OCI-M2 (cell line): ENCODE data around the gene SLC5A6.

Experiments
- DNase-seq: peaks from one replicate; lab custom pipeline; 2025; ENCODE audit not compliant: unreplicated experiment; lab: John Stamatoyannopoulos, UW

Gene SLC5A6

GRCh38 chr2:27211943-27212625 is at the start of gene SLC5A6, which contains the start of gene ATRAID:
Gene SLC5A6, minus strand, starts transcription at chr2:27212268. Its CDS starts 4,618 bp downstream, at chr2:27207650.
Gene ATRAID, plus strand, starts transcription at chr2:27212041. Its CDS starts 328 bp downstream, at chr2:27212369.
- peak; percentile 34 for DNase-seq

- no peak for DNase-seq
Measured at GRCh38 chr2:27261241-27261925, 49.3 kb upstream of the SLC5A6 start.

- no peak for DNase-seq
Measured at GRCh38 chr2:27258051-27258450, 46.0 kb upstream of the SLC5A6 start.

GRCh38 chr2:27256855-27257454 is 44.9 kb upstream of the SLC5A6 start:
- no peak for DNase-seq

- DNase-seq = no peak
Measured at GRCh38 chr2:27255660-27256059, 43.6 kb upstream of the SLC5A6 start.

GRCh38 chr2:27255187-27255586 is 43.1 kb upstream of the SLC5A6 start:
- DNase-seq = no peak

- no peak for DNase-seq
Measured at GRCh38 chr2:27251766-27252165, 39.7 kb upstream of the SLC5A6 start.

- no peak for DNase-seq
Measured at GRCh38 chr2:27250652-27251379, 38.7 kb upstream of the SLC5A6 start.

GRCh38 chr2:27249891-27250651 is 38.0 kb upstream of the SLC5A6 start:
- DNase-seq = no peak

GRCh38 chr2:27249159-27249890 is 37.3 kb upstream of the SLC5A6 start:
- DNase-seq = no peak

GRCh38 chr2:27247893-27248292 is 35.8 kb upstream of the SLC5A6 start:
- DNase-seq = no peak

- DNase-seq = no peak
Measured at GRCh38 chr2:27245626-27246025, 33.6 kb upstream of the SLC5A6 start.

- DNase-seq = no peak
Measured at GRCh38 chr2:27245116-27245515, 33.0 kb upstream of the SLC5A6 start.

- no peak for DNase-seq
Measured at GRCh38 chr2:27243391-27244130, 31.5 kb upstream of the SLC5A6 start.

GRCh38 chr2:27242614-27242951 is 30.5 kb upstream of the SLC5A6 start:
- DNase-seq = no peak

GRCh38 chr2:27241761-27242613 is 29.9 kb upstream of the SLC5A6 start:
- no peak for DNase-seq

- DNase-seq = no peak
Measured at GRCh38 chr2:27240406-27240805, 28.3 kb upstream of the SLC5A6 start.

GRCh38 chr2:27238976-27239375 is 26.9 kb upstream of the SLC5A6 start:
- DNase-seq = no peak
